SH-SY5Y (cell line): ENCODE measurements around the gene MYH10.

ENCODE experiments used
- GATA2 ChIP-seq: IDR thresholded peaks from 2 replicates; pipeline ENCODE4 v1.6.1; 2011; ENCODE audit warnings: mild to moderate bottlenecking, low read depth, low read length
- GATA3 ChIP-seq: IDR thresholded peaks from 2 replicates; pipeline ENCODE4 v1.6.1; 2011; ENCODE audit warnings: low read depth, mild to moderate bottlenecking, low read length, moderate library complexity

DNA sequence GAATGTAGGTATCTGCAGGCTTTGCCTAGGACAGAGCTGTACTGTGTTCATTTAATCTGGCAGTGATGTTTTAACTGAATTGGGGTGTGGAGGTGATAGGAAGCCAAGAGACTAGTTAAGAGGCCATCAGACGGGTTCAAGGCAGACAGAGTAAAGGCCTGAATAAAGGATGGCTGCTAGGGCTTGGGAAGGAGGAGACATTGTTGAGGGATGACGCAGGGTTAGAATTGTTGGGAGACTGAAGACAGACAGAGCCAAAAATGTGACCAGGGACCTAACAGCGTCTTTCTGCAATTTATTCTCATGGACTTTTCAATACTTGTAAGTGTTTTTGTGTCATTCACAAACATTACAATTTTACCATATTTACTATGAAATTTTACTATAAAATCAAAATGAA is 48.6 kb upstream of the MYH10 start:
- no peak for TF ChIP-seq GATA2
- no peak for TF ChIP-seq GATA3
